Mammary epithelial cell (primary cell): ENCODE data around the gene CELF4.

Experiments
- EZH2 ChIP-seq: IDR thresholded peaks from 2 replicates; pipeline ENCODE4 v1.6.1; 2012; ENCODE audit warnings: low read length, inconsistent platforms, borderline replicate concordance
- TF ChIP-seq, protein P1 (sequence below), 2 donors: IDR thresholded peaks in 1 of 2; conservative IDR thresholded peaks in 1 of 2; 2 replicates each; pipeline ENCODE4 v1.5.1; 2011 to 2012; ENCODE audit warnings: inconsistent platforms in 2 of 2, low read length in 2 of 2, mild to moderate bottlenecking in 2 of 2, control low read depth in 1 of 2, low read depth in 1 of 2; ENCODE audit not compliant: insufficient read depth in 1 of 2; ENCODE audit errors: extremely low read depth in 1 of 2

DNA sequence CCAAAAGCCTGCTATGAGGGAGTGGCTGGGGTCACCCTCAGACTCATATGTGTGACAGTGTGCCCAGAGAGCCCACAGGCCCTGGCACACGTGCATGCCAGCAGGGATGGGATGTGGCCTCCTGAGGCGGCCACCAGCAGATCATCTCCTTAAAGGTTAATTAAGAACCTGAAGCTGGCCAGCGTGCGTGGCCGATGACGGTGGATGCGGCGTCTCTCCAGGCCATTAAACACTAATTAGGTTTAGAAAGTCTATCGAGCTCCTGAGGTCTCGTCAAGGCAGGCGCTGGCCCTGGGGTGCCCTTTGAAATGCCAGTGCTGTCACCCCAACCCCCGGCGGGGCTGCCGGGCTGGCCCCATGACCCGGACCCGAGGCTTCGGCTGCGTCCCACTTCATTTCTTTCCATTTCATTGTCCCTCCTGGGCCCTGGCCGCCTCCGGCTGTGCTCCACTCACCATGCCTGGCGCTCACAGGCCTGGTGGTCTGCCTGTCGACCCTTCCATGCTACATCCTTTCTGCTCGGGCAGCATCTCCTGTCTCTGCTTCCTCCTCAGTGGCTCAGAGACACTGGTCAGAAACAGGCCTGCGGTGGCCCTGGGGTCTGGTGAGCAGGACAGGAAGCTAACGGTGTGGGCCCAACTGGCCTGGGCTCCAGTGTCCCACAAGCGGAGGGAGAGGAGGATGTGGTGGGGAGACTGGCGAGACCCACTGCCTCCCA, 228.9 kb downstream of the CELF4 start:
- TF ChIP-seq, protein P1, sequence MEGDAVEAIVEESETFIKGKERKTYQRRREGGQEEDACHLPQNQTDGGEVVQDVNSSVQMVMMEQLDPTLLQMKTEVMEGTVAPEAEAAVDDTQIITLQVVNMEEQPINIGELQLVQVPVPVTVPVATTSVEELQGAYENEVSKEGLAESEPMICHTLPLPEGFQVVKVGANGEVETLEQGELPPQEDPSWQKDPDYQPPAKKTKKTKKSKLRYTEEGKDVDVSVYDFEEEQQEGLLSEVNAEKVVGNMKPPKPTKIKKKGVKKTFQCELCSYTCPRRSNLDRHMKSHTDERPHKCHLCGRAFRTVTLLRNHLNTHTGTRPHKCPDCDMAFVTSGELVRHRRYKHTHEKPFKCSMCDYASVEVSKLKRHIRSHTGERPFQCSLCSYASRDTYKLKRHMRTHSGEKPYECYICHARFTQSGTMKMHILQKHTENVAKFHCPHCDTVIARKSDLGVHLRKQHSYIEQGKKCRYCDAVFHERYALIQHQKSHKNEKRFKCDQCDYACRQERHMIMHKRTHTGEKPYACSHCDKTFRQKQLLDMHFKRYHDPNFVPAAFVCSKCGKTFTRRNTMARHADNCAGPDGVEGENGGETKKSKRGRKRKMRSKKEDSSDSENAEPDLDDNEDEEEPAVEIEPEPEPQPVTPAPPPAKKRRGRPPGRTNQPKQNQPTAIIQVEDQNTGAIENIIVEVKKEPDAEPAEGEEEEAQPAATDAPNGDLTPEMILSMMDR (conservative IDR thresholded peaks at IDR 0.05 in 1 of 2, IDR thresholded peaks at IDR 0.05 in 1 of 2; ENCODE audit: extremely low read depth in 1 of 2, insufficient read depth in 1 of 2, low read depth in 1 of 2, low read length in 2 of 2) = no peak
- TF ChIP-seq EZH2 = no peak
